ENCODE results near the gene HOXA7. TPM values are rescaled to one million over a fixed set of nuclear protein-coding genes. Genes with fewer than 3 reads are reported as not detected.

The HOXA7 gene
- total and polyA plus RNA-seq, 4 experiments from 2014 or later, result not detected

DNA sequence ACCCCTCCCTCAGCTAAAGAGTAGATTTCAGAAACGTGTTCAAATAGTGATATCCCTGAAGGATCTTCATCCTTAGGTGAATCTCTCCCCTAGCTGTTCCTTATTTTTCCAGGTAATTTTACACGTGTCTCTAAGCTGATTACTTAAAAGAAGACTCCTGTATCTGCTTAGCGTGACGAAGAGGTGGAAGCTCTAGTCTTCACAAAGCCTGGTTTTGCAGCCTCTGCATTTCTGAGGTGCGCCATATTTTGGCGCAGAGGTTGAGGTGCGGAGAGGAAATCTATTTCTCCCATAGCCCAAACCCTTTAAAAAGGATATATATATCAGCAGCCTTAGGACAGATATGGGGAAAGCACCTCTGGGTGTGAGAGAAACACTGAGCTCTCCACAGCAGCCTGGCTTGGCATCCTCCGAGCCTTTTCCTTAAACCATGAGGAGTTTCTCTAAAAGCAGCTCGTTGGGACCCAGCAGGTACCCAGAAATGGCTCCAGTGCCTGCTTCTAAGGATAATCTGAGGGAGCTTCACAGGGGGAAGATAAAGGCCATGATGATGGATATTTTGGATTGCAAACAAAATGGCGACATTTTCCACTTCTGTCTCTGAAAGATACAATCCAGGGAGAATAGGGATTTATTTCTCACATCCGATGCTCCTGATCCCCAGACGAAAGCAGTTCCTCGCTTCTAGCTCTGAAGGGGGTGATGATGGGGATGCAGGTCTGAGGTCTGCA lies 51.0 kb downstream of the HOXA7 start:
- Histone ChIP-seq H3K9me3 (ENCODE audit: control insufficient read depth in 1 of 2, low read length in 2 of 2) (no peaks in the 10 kb centered on the region), H3K27ac (ENCODE audit: low read depth, low read length) (no peak overlapping the region), H3K36me3 (ENCODE audit: insufficient read depth, low read length) (no peaks in the 10 kb centered on the region), H3K4me3 (ENCODE audit: low read length in 2 of 2) (no peak overlapping the region), H3K27me3 (ENCODE audit: insufficient read depth, low read length) (peaks cover 31% of the 10 kb centered on the region), H3K4me1 (ENCODE audit: insufficient read depth, low read length) (peaks cover 8% of the 10 kb centered on the region)
- CTCF ChIA-PET (ENCODE audit: partially characterized antibody), result interaction anchor here (0.9 to 1.1 kb wide), 2 partner anchors 14 to 46 kb away, joined by 3 read pairs; no protein-coding TSS in a partner anchor
- no peak for DNase-seq
- H3K36me3 Mint-ChIP-seq, result peaks cover 4 to 22% of the 10 kb centered on the region in 2 donors
- H3K4me1 Mint-ChIP-seq, result peaks cover 11 to 23% (median 14%) of the 10 kb centered on the region in 4 donors
- peaks cover 0 to 3% (median 0%) of the 10 kb centered on the region in 8 donors for H3K9me3 Mint-ChIP-seq
- no peak overlapping the region for H3K27ac Mint-ChIP-seq
- intact Hi-C loops (cut with micrococcal nuclease), result no loop called here
- peaks cover 28 to 46% of the 10 kb centered on the region in 2 donors for H3K27me3 Mint-ChIP-seq
- H3K4me3 Mint-ChIP-seq, result no peak overlapping the region
- POLR2A ChIA-PET (ENCODE audit: partially characterized antibody), result no interaction called here

- intact Hi-C loops (cut with micrococcal nuclease), result no loop called here
- Mint-ChIP-seq H3K36me3 (peaks cover 7 to 32% of the 10 kb centered on the region in 2 donors), H3K27ac (no peak overlapping the region), H3K4me1 (peaks cover 11 to 23% (median 15%) of the 10 kb centered on the region in 4 donors), H3K9me3 (peaks cover 0 to 6% (median 0%) of the 10 kb centered on the region in 8 donors), H3K4me3 (no peak overlapping the region), H3K27me3 (peaks cover 29 to 49% of the 10 kb centered on the region in 2 donors)
- Histone ChIP-seq H3K4me3 (ENCODE audit: low read length in 2 of 2) (no peak overlapping the region), H3K27me3 (ENCODE audit: insufficient read depth, low read length) (peaks cover 31% of the 10 kb centered on the region), H3K4me1 (ENCODE audit: insufficient read depth, low read length) (peaks cover 8% of the 10 kb centered on the region), H3K36me3 (ENCODE audit: insufficient read depth, low read length) (no peaks in the 10 kb centered on the region), H3K27ac (ENCODE audit: low read depth, low read length) (no peak overlapping the region), H3K9me3 (ENCODE audit: control insufficient read depth in 1 of 2, low read length in 2 of 2) (no peaks in the 10 kb centered on the region)
- POLR2A ChIA-PET (ENCODE audit: partially characterized antibody), result no interaction called here
- CTCF ChIA-PET (ENCODE audit: partially characterized antibody), result interaction anchor here (0.9 to 1.1 kb wide), 2 partner anchors 15 to 47 kb away, joined by 3 read pairs; no protein-coding TSS in a partner anchor
- no peak for DNase-seq
These were observed 52.0 kb downstream of the HOXA7 start for GRCh38 chr7:27104341-27105058.

Small RNA genes lying within 50 kb of the gene (microRNA-seq; reads per million reads assigned to microRNA genes)
- 25.9 reads per million, percentile 52 among the genes with 10 or more reads in this experiment for gene MIR196B (ENCODE audit: borderline microRNAs expressed, borderline number of aligned reads, borderline replicate concordance)

Other genes starting within 250 kb of the HOXA7 start
- under 1 TPM; 0.73 to 0.75 TPM for gene HOXA1, start 60.7 kb downstream of the HOXA7 start, total RNA-seq
- under 1 TPM; 0.49 to 0.68 TPM for gene HOXA1, start 60.7 kb downstream of the HOXA7 start, polyA plus RNA-seq
- not detected for gene HOXA2, start 54.0 kb downstream of the HOXA7 start, total RNA-seq
- gene HOXA2, start 54.0 kb downstream of the HOXA7 start, polyA plus RNA-seq, result not detected
- gene HOXA4, start 25.9 kb downstream of the HOXA7 start, total RNA-seq, result under 1 TPM in 1 of 2 experiments, not detected in 1; 0.19 TPM
- gene HOXA4, start 25.9 kb downstream of the HOXA7 start, polyA plus RNA-seq, result under 1 TPM in 1 of 2 donors, not detected in 1; 0.30 TPM
- not detected for gene HOXA5, start 13.0 kb downstream of the HOXA7 start, total RNA-seq
- not detected for gene HOXA5, start 13.0 kb downstream of the HOXA7 start, polyA plus RNA-seq
- gene HOXA6, start 8.9 kb downstream of the HOXA7 start, total RNA-seq, result not detected
- not detected for gene HOXA6, start 8.9 kb downstream of the HOXA7 start, polyA plus RNA-seq
- not detected for gene HOXA3, start 4.1 kb downstream of the HOXA7 start, total RNA-seq
- under 1 TPM in 1 of 2 donors, not detected in 1; 0.07 TPM for gene HOXA3, start 4.1 kb downstream of the HOXA7 start, polyA plus RNA-seq
- gene HOXA9, start 8.9 kb upstream of the HOXA7 start, total RNA-seq, result not detected
- not detected for gene HOXA9, start 8.9 kb upstream of the HOXA7 start, polyA plus RNA-seq
- gene HOXA10, start 17.6 kb upstream of the HOXA7 start, total RNA-seq, result not detected
- gene HOXA10, start 17.6 kb upstream of the HOXA7 start, polyA plus RNA-seq, result not detected
- gene HOXA11, start 28.6 kb upstream of the HOXA7 start, total RNA-seq, result not detected
- not detected for gene HOXA11, start 28.6 kb upstream of the HOXA7 start, polyA plus RNA-seq
- not detected for gene HOXA13, start 43.4 kb upstream of the HOXA7 start, total RNA-seq
- not detected for gene HOXA13, start 43.4 kb upstream of the HOXA7 start, polyA plus RNA-seq
- gene EVX1, start 86.1 kb upstream of the HOXA7 start, total RNA-seq, result not detected
- not detected for gene EVX1, start 86.1 kb upstream of the HOXA7 start, polyA plus RNA-seq

Measured in CD4-positive, alpha-beta memory T cell (primary cell).